ENCODE data around the gene PSMD14. TPM values are rescaled to one million over a fixed set of nuclear protein-coding genes. Genes with fewer than 3 reads are reported as not detected.

Gene PSMD14
- total RNA-seq, 2 donors from 2014 or later, result 35.6 to 58.6 TPM

- H3K27ac ChIP-seq, result no peak within 1 kb of the TSS
- no peak for DNase-seq
- no peak within 1 kb of the TSS for H3K9ac ChIP-seq (ENCODE audit: low read depth in 2 of 2, low read length in 2 of 2)
- H3K9me3 ChIP-seq, result no peaks in the 10 kb centered on the region
- TF ChIP-seq CTCF (IDR thresholded peaks at IDR 0.05), result no peak
- H3K4me1 ChIP-seq, result peaks cover 5% of the 10 kb centered on the region
- H3K36me3 ChIP-seq, result no peaks in the 10 kb centered on the region
- H3K4me3 ChIP-seq, result no peak within 1 kb of the TSS
- intact Hi-C loops (cut with DNase I), result no loop called here
- peaks cover 73% of the 10 kb centered on the region for H3K27me3 ChIP-seq
Measured at GRCh38 chr2:161415987-161416707, 107.9 kb downstream of the PSMD14 start, which contains the start of gene TBR1. TBR1 (plus strand) TSS chr2:161416297; CDS start chr2:161416411, 114 bp downstream.

- no peak overlapping the region for H3K27ac ChIP-seq
- H3K9me3 ChIP-seq, result no peaks in the 10 kb centered on the region
- no peak for TF ChIP-seq CTCF (IDR thresholded peaks at IDR 0.05)
- no peak for DNase-seq
- intact Hi-C loops (cut with DNase I), result no loop called here
- peaks cover 78% of the 10 kb centered on the region for H3K27me3 ChIP-seq
- H3K9ac ChIP-seq (ENCODE audit: low read depth in 2 of 2, low read length in 2 of 2), result no peak overlapping the region
- no peak overlapping the region for H3K4me3 ChIP-seq
- no peaks in the 10 kb centered on the region for H3K36me3 ChIP-seq
- peaks cover 5% of the 10 kb centered on the region for H3K4me1 ChIP-seq
Measured at GRCh38 chr2:161416708-161417437, 108.6 kb downstream of the PSMD14 start.

GRCh38 chr2:161417438-161418274 is 109.4 kb downstream of the PSMD14 start:
- TF ChIP-seq CTCF (IDR thresholded peaks at IDR 0.05), result no peak
- H3K4me3 ChIP-seq, result no peak overlapping the region
- H3K36me3 ChIP-seq, result no peaks in the 10 kb centered on the region
- no peak overlapping the region for H3K9ac ChIP-seq (ENCODE audit: low read depth in 2 of 2, low read length in 2 of 2)
- no peak for DNase-seq
- H3K27me3 ChIP-seq, result peaks cover 86% of the 10 kb centered on the region
- no peaks in the 10 kb centered on the region for H3K9me3 ChIP-seq
- intact Hi-C loops (cut with DNase I), result no loop called here
- H3K27ac ChIP-seq, result no peak overlapping the region
- H3K4me1 ChIP-seq, result peaks cover 5% of the 10 kb centered on the region

GRCh38 chr2:161418275-161418714 is 110.1 kb downstream of the PSMD14 start:
- peaks cover 5% of the 10 kb centered on the region for H3K4me1 ChIP-seq
- intact Hi-C loops (cut with DNase I), result no loop called here
- no peaks in the 10 kb centered on the region for H3K9me3 ChIP-seq
- TF ChIP-seq CTCF (IDR thresholded peaks at IDR 0.05), result no peak
- H3K36me3 ChIP-seq, result no peaks in the 10 kb centered on the region
- no peak overlapping the region for H3K27ac ChIP-seq
- H3K27me3 ChIP-seq, result peaks cover 92% of the 10 kb centered on the region
- no peak overlapping the region for H3K9ac ChIP-seq (ENCODE audit: low read depth in 2 of 2, low read length in 2 of 2)
- DNase-seq, result no peak
- no peak overlapping the region for H3K4me3 ChIP-seq

All from colonic mucosa (tissue), 4 donors.